ENCODE data around the gene NVL.
"Not testable (repeated sequence)": the region's sequence is repeated elsewhere in the genome, so short reads cannot be mapped to it uniquely, and the experiment has no call there.

The NVL gene

DNA sequence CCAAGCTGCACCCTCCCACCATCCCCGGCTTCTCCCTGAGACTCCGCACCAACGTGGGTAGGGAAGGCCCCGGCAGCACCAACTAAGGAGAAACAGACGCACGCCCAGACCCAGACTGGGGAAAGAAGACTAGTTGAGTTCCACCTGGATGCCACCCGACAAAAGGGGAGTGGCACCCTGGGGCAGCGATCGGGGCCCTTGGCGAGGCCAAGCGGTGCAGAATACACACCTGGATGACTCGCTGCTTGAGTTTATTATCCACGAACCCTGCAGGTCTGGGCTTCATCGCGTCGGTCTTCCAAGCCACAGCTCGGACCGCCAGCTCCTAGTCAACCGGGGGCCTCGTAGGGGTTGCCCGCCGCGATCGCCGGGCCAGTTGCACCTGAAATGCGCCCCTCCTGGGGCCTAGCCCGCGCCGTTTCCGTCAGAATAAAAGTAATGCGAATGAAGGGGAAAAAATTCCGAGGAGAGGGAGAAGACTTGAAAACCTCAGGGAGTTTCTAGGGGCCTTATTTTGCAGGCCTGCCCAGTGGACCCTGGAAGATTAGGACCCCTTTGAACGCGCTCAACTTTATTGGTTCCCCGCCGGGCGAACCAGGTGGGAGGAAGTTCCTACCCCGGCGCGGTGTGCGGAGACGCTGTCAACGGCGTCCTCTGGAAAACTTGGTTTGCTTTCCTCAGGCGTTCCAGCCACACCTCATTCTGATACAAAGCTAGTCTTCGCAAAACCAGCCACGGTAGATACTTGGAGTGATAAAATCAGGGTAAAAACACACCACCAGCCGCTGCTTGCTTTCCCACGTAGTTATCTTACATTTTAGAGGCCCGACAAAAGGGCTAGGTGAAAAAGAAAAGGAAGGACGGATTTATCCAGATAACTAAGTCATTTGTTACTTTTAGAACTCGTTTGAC, at the start of gene NVL:
TSS of gene NVL (minus strand) at position 331 of the 912 bp plus-strand sequence. CDS start at position 286, 45 bp downstream.
- peak; percentile 77 for DNase-seq (ENCODE audit: low read depth, low spot score)

DNA sequence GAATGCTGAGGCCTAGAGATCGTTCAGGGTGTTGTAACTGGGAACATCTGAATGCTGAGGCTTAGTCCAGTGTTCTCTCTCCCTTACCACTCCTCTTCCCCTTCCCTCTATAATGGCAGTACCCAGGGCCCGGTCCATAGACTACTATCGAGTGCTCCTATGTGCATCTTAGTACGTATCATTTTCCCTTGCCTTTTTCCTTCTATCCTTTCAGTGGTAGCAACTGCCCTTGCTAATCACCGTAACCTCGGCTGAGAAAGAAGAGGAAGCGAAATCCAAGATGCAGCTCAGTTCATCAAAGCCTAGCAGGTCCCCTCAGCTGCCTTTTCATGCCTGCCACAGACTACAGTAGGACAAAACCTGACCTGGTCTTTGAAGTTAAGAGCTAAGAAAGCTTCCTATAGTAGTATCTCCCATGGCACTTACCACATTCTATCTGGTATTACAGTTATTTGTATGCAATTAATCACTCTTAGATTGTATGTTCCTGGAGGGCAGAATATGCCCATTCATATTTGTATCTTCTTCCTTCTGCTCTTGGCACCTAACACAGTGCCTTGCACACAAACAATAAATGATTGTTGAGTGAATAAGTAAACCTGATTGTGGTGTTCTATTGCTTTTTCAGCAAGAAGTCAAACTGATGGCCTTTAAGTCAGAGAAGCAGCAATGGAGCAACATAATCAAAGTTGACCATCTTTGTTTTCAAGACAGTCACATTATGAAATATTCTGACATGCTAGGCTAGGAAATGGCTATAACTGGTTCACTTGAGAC, 49.1 kb upstream of the NVL start:
- DNase-seq (ENCODE audit: low read depth, low spot score): no peak

GRCh38 chr1:224377676-224378006, 47.7 kb upstream of the NVL start:
- DNase-seq (ENCODE audit: low read depth, low spot score): no peak

- no peak for DNase-seq (ENCODE audit: low read depth, low spot score)
These were observed 45.1 kb upstream of the NVL start for GRCh38 chr1:224375059-224375458.

DNA sequence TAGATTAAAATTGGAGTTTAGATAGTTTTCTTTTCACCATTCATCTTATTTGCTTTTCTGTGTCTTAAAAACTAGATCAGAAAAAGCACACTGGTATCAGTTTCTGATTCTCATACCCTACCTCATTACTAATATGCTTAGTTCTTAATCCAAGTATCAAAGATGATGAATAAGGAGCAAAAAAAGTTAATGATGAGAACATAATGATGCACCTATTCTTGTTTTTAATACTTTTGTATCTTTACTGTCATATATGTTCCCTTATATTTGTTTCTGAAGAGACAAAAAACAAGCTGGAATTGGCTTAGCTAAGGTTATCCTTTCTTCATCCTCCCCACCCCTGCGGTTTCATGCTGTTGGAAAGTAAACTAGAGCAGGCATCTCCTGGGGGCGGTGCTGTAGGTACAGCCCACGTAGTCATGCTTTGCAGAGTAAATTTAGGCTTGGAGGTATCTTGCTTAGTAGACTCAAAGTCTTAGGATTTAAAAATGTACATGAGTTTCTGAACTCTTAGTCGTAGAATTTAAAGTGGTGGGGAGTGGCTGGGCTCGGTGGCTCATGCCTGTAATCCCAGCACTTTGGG, 43.1 kb upstream of the NVL start:
- no peak for DNase-seq (ENCODE audit: low read depth, low spot score)

GRCh38 chr1:224368409-224368808, 38.4 kb upstream of the NVL start:
- DNase-seq (ENCODE audit: low read depth, low spot score): no peak

GRCh38 chr1:224359207-224359606, 29.2 kb upstream of the NVL start:
- DNase-seq (ENCODE audit: low read depth, low spot score): no peak

GRCh38 chr1:224358237-224358636, 28.3 kb upstream of the NVL start:
- no peak for DNase-seq (ENCODE audit: low read depth, low spot score)

DNA sequence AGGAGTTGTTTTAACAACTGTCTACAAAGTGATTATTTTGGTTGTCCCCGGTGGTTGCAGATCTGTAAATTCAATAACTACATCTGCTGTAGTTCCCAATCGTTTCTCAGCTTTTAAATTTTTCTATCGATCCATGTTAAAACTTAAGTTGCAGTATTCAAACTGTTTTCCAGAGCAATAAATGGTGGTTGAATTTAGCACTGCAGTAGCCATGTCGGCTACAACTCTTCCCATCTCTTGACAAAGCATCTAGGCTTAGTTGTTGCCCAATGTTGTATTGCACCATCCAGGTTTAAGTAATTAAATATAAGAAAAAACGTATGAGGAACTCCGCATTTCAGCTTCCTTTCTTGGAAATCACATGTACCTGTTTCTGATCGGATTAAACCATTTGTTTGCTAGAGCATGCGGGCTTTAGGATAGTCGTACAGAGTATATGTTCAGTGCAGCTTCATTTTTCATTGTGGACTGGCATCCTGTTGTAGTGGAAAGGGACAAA, 27.7 kb upstream of the NVL start:
- no peak for DNase-seq (ENCODE audit: low read depth, low spot score)

GRCh38 chr1:224356685-224357625, 27.0 kb upstream of the NVL start, which contains the start of gene CNIH4:
TSS of gene CNIH4 (plus strand) at chr1:224356879. CDS start at chr1:224356925, 46 bp downstream.
- peak; percentile 85 for DNase-seq (ENCODE audit: low read depth, low spot score)

GRCh38 chr1:224353975-224354925, 24.3 kb upstream of the NVL start:
- DNase-seq (ENCODE audit: low read depth, low spot score): no peak

DNA sequence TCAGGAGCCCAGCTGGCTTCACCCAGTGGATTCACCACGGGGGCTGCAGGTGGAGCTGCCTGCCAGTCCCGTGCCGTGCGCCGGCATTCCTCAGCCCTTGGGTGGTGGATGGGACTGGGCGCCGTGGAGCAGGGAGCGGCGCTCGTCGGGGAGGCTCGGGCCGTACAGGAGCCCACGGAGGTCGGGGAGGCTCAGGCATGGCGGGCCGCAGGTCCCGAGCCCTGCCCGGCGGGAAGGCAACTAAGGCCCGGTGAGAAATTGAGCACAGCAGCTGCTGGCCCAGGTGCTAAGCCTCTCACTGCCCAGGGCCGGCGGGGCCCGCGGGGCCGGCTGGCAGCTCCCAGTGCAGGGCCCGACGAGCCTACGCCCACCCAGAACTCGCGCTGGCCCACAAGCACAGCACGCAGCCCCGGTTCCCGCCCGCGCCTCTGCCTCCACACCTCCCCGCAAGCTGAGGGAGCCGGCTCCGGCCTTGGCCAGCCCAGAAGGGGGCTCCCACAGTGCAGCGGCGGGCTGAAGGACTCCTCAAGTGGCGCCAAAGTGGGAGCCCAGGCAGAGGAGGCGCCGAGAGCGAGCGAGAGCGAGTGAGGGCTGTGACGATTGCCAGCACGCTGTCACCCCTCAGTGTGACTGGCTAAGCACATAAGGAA, 22.6 kb upstream of the NVL start:
- DNase-seq (ENCODE audit: low read depth, low spot score): not testable (repeated sequence)

DNA sequence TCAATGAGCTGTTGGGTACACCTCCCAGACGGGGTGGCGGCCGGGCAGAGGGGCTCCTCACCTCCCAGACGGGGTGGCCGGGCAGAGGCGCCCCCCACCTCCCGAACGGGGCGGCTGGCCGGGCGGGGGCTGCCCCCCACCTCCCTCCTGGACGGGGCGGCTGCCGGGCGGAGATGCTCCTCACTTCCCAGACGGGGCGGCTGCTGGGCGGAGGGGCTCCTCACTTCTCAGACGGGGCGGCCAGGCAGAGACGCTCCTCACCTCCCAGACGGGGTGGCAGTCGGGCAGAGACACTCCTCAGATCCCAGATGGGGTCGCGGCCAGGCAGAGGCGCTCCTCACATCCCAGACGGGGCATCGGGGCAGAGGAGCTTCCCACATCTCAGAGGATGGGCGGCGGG, 19.7 kb upstream of the NVL start:
- DNase-seq (ENCODE audit: low read depth, low spot score): not testable (repeated sequence)

GRCh38 chr1:224348137-224348536, 18.2 kb upstream of the NVL start:
- no peak for DNase-seq (ENCODE audit: low read depth, low spot score)

- no peak for DNase-seq (ENCODE audit: low read depth, low spot score)
These were observed 13.7 kb upstream of the NVL start for GRCh38 chr1:224343679-224344078.

DNA sequence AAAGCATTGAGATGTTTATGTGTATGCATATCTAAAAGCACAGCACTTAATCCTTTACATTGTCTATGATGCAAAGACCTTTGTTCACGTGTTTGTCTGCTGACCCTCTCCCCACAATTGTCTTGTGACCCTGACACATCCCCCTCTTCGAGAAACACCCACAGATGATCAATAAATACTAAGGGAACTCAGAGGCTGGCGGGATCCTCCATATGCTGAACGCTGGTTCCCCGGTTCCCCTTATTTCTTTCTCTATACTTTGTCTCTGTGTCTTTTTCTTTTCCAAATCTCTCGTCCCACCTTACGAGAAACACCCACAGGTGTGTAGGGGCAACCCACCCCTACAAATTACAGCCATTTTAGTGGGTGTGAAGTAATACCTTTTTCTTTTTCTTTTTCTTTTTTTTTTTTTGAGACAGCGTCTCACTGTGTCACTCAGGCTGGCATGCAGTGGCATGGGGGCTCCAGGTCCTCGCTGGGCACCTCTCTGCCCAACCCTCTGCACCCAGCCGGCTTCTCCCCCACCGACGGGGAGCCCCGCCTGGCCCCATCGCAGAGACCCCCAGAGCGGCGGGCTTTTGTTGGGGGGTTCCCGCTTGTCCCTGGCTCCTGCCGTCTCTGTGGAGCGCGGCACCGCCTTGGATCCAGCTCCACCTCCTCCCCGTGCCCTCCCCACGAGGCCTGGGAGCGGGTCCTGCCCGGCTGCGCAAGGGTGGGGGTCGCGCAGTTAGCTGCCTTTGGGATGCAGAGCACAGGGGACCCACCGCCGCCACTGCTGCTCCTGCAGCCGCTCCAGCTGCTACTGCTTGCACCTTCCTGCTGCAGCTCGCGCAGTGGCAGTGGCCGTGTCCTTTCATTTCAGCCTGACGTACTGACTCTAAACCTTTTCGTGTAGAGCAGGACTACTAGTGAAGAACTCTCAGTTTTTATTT, 10.7 kb upstream of the NVL start:
- DNase-seq (ENCODE audit: low read depth, low spot score): not testable (repeated sequence)

GRCh38 chr1:224339442-224340033, 9.6 kb upstream of the NVL start:
- no peak for DNase-seq (ENCODE audit: low read depth, low spot score)

Data from smooth muscle cell of the brain vasculature (primary cell).